K562 (cell line): ENCODE results near the gene CEACAM7. TPM values are rescaled to one million over a fixed set of nuclear protein-coding genes. Genes with fewer than 3 reads are reported as not detected.

ENCODE experiments used
- ATAC-seq: fragments of 200-7000 bp; cut with Tn5 transposase; 3 replicates; pipeline ENCODE4 v1.9.1; 2020; ENCODE audit warnings: moderate library complexity
- BruUV-seq: library from RNA; stranded (reverse); fragments of 400-500 nt; replicated peaks from 2 replicates; lab custom pipeline; 2021; lab: Mats Ljungman, UMichigan
- CTCF ChIA-PET: fragments of 300-600 bp; formaldehyde crosslinking; extraction: SDS; loops from one replicate; lab custom pipeline; 2021; ENCODE audit warnings: low intra/inter-chr PET ratio; lab: Yijun Ruan, JAX
- POLR2A ChIA-PET: fragments of 300-600, 350-650 bp; sonication (Branson Sonifier 250); formaldehyde crosslinking; extraction: SDS; loops from one replicate; lab custom pipeline; 2021; ENCODE audit warnings: antibody characterized with exemption, inconsistent platforms; lab: Yijun Ruan, JAX
- DNase-seq, 4 experiments: peaks; one replicate each; pipeline versions ENCODE4 v3.0.0 to v3.0.0-alpha.2; 2011 to 2018; ENCODE audit warnings: low spot score in 3 of 4, mixed read lengths in 3 of 4; ENCODE audit errors: extremely low read depth in 1 of 4
- FAIRE-seq: peaks from 2 replicates; lab custom pipeline; 2011; peaks lifted over from hg19 to GRCh38; lab: Jason Lieb, UNC
- H2AFZ ChIP-seq: 2 replicates; pipeline ENCODE4 v1.6.0; 2011; ENCODE audit warnings: low read depth, low read length, control low read depth, inconsistent platforms
- H3K27ac ChIP-seq: fragments of 200-600 bp; 3 replicates; pipeline ENCODE4 v1.8.0; 2011; ENCODE audit warnings: low read depth, mild to moderate bottlenecking, control low read depth, inconsistent platforms, low read length, moderate library complexity, mixed read lengths; ENCODE audit errors: extremely low read depth
- H3K27me3 ChIP-seq, 2 experiments: fragments of 300-600 bp in 1 of 2; 2 replicates in 1 of 2; 3 replicates in 1 of 2; pipeline versions ENCODE4 v1.6.0 to v1.8.0; 2011; ENCODE audit warnings: inconsistent platforms in 2 of 2, low read length in 2 of 2, mild to moderate bottlenecking in 1 of 2, mixed read lengths in 1 of 2, moderate library complexity in 1 of 2; ENCODE audit not compliant: control insufficient read depth in 2 of 2, insufficient read depth in 2 of 2
- H3K36me3 ChIP-seq: fragments of 300-600 bp; 3 replicates; pipeline ENCODE4 v1.8.0; 2011; ENCODE audit warnings: mild to moderate bottlenecking, low read length, inconsistent platforms; ENCODE audit not compliant: control insufficient read depth, insufficient read depth
- H3K4me1 ChIP-seq, 2 experiments: fragments of 200-600 bp in 1 of 2; replicated peaks in 1 of 2; 2 replicates in 1 of 2; 3 replicates in 1 of 2; pipeline versions ENCODE4 v1.5.1 to v1.8.0; 2011; ENCODE audit warnings: inconsistent platforms in 2 of 2, low read length in 2 of 2, mild to moderate bottlenecking in 1 of 2, mixed read lengths in 1 of 2, moderate library complexity in 1 of 2; ENCODE audit not compliant: control insufficient read depth in 2 of 2, insufficient read depth in 2 of 2
- H3K4me2 ChIP-seq: 2 replicates; pipeline ENCODE4 v1.6.1; 2011; ENCODE audit warnings: low read length, control low read depth, inconsistent platforms, mixed read lengths; ENCODE audit not compliant: insufficient read depth
- H3K4me3 ChIP-seq: fragments of 200-600 bp; sonication (generic), shearing (Covaris generic); 2 replicates; pipeline ENCODE4 v1.5.1; 2016; ENCODE audit warnings: control low read depth, inconsistent platforms
- H3K79me2 ChIP-seq: fragments of 200-600 bp; 3 replicates; pipeline ENCODE4 v1.8.0; 2011; ENCODE audit warnings: low read length, inconsistent platforms; ENCODE audit not compliant: control insufficient read depth, insufficient read depth
- H3K9ac ChIP-seq, 2 experiments: 2 replicates each; pipeline versions ENCODE4 v1.6.0 to v1.6.1; 2011; ENCODE audit warnings: low read depth in 2 of 2, low read length in 2 of 2, control low read depth in 1 of 2, inconsistent platforms in 1 of 2, mild to moderate bottlenecking in 1 of 2, mixed read lengths in 1 of 2; ENCODE audit not compliant: insufficient read depth in 1 of 2
- H3K9me1 ChIP-seq: one replicate; pipeline ENCODE4 v1.6.0; 2011; ENCODE audit warnings: inconsistent platforms, mild to moderate bottlenecking, low read length, moderate library complexity; ENCODE audit not compliant: control insufficient read depth, insufficient read depth
- H3K9me3 ChIP-seq: replicated peaks from 2 replicates; pipeline ENCODE4 v1.5.1; 2011; ENCODE audit warnings: low read depth, low read length, inconsistent platforms; ENCODE audit not compliant: control insufficient read depth, insufficient read depth
- H4K20me1 ChIP-seq: replicated peaks from 2 replicates; pipeline ENCODE4 v1.6.1; 2011; ENCODE audit warnings: low read length, inconsistent platforms, mixed read lengths; ENCODE audit not compliant: control insufficient read depth, insufficient read depth
- COPS2 ChIP-seq: fragments of 450-650 bp; conservative IDR thresholded peaks from 2 replicates; pipeline ENCODE4 v1.6.1; 2016; ENCODE audit warnings: mild to moderate bottlenecking, moderate library complexity
- CTCFL ChIP-seq: IDR thresholded peaks from 2 replicates; pipeline ENCODE4 v1.6.1; 2011; ENCODE audit warnings: borderline replicate concordance, low read depth, mild to moderate bottlenecking, moderate library complexity, low read length; ENCODE audit not compliant: insufficient read depth, poor library complexity, severe bottlenecking
- DEAF1 ChIP-seq: fragments of 450-650 bp; formaldehyde crosslinking; IDR thresholded peaks from 2 replicates; pipeline ENCODE4 v1.4.0; 2020; ENCODE audit warnings: mild to moderate bottlenecking, moderate library complexity
- ELK3 ChIP-seq: fragments of 450-650 bp; formaldehyde crosslinking; IDR thresholded peaks from 2 replicates; pipeline ENCODE4 v1.4.0; 2020; ENCODE audit warnings: mild to moderate bottlenecking
- FOXK1 ChIP-seq: sonication (generic); formaldehyde crosslinking; IDR thresholded peaks from 2 replicates; pipeline ENCODE4 v1.8.0; 2022; ENCODE audit warnings: missing genetic modification reagents, mild to moderate bottlenecking, borderline replicate concordance
- RAD51 ChIP-seq: fragments of 450-650 bp; IDR thresholded peaks from 2 replicates; pipeline ENCODE4 v1.7.1; 2016; ENCODE audit warnings: low read depth, mild to moderate bottlenecking, borderline replicate concordance
- RUNX1 ChIP-seq: sonication (generic); IDR thresholded peaks from 2 replicates; pipeline ENCODE4 v1.6.1; 2016; ENCODE audit warnings: antibody characterized with exemption, low read depth
- ZBTB26 ChIP-seq: fragments of 450-650 bp; formaldehyde crosslinking; IDR thresholded peaks from 2 replicates; pipeline ENCODE4 v1.4.0; 2022; ENCODE audit warnings: missing genetic modification characterization
- ZFP30 ChIP-seq: fragments of 250-450 bp; sonication (Bioruptor Pico); IDR thresholded peaks from 2 replicates; pipeline ENCODE4 v1.8.0; 2022; ENCODE audit warnings: moderate library complexity, mild to moderate bottlenecking, inconsistent platforms, borderline replicate concordance
- ZFX ChIP-seq: sonication (generic); formaldehyde crosslinking; IDR thresholded peaks from 2 replicates; pipeline ENCODE4 v1.8.0; 2022; ENCODE audit warnings: mild to moderate bottlenecking, missing genetic modification reagents, moderate library complexity
- ZNF384 ChIP-seq: IDR thresholded peaks from 2 replicates; pipeline ENCODE4 v1.6.1; 2012; ENCODE audit warnings: low read depth, low read length, improper control_type of control experiment
- ZNF398 ChIP-seq: fragments of 250-450 bp; sonication (Bioruptor Pico); IDR thresholded peaks from 2 replicates; pipeline ENCODE4 v1.8.0; 2021; ENCODE audit warnings: moderate library complexity, mild to moderate bottlenecking, inconsistent platforms
- ZNF436 ChIP-seq: fragments of 250-450, 450-650 bp; sonication (Bioruptor Pico); formaldehyde crosslinking; IDR thresholded peaks from 2 replicates; pipeline ENCODE4 v1.7.0; 2020; ENCODE audit warnings: mild to moderate bottlenecking
- WGBS: fragments of 100-300 bp; shearing (Covaris generic); methylation state at CpG from one replicate; pipeline ENCODE4 v1.1.6; 2016; ENCODE audit warnings: low coverage, mixed read lengths; ENCODE audit not compliant: insufficient coverage; ENCODE audit errors: missing lambda C conversion rate; 5-methylcytosine and 5-hydroxymethylcytosine counted together
- in situ Hi-C: fragments of 300-500 bp; cut with MboI; formaldehyde crosslinking; loops from 4 replicates; pipeline ENCODE4 v1.15.0; 2018; ENCODE audit warnings: inconsistent platforms, mixed read lengths
- intact Hi-C: fragments of 100-400 bp; cut with micrococcal nuclease; formaldehyde crosslinking; loops from 2 replicates; pipeline ENCODE4 v1.14.2; 2022
- polyA plus RNA-seq, 8 experiments: library from polyadenylated mRNA; depleted of rRNA in 4 of 8; stranded (reverse) in 5 of 8; unstranded in 3 of 8; fragments of >200 nt; fragmentation: Nextera tagmentation in 2 of 8; fragmentation: Illumina TruSeq in 1 of 8; extraction: Ambion mirVana in 2 of 8; extraction: Trizol in 1 of 8; gene quantifications; 2 replicates each; pipeline versions ENCODE4 v1.2.1 to v1.2.3, GENCODE V29; 2011 to 2014; ENCODE audit warnings: inconsistent platforms in 1 of 8, missing spikeins in 1 of 8
- total RNA-seq, 7 experiments: library from RNA; depleted of rRNA in 6 of 7; stranded (reverse); fragments of >200 nt in 6 of 7; fragmentation: Illumina TruSeq in 2 of 7; extraction: Trizol in 2 of 7; gene quantifications; 2 replicates each; pipeline versions ENCODE4 v1.2.1 to v1.2.3, GENCODE V29; 2011 to 2021; ENCODE audit warnings: low replicate concordance in 1 of 7

CEACAM7 gene
- total and polyA plus RNA-seq, 9 of the 15 experiments (the other 6 are each of a cell fraction or from before 2014, with no cell fraction given), result not detected

- no peak overlapping the region for H3K27ac ChIP-seq
- no peaks in the 10 kb centered on the region for H4K20me1 ChIP-seq
- 0% methylated on average over 3 of the region's 4 CpGs for WGBS
- ChIA-PET POLR2A (interaction anchor here (0.5 kb wide), 1 partner anchor 82 kb away, joined by 3 read pairs; no protein-coding TSS in a partner anchor), CTCF (no interaction called here)
- H3K27me3 ChIP-seq, result peaks cover 0 to 5% of the 10 kb centered on the region in 2 experiments; a peak in 1 of 5 replicates
- H3K4me1 ChIP-seq, result no peaks in the 10 kb centered on the region
- no peaks in the 10 kb centered on the region for H3K9me3 ChIP-seq
- in situ Hi-C loops, result no loop called here
- intact Hi-C loops, result no loop called here
- no peak for DNase-seq
- no peak overlapping the region for H3K4me3 ChIP-seq
- no peak for FAIRE-seq
- no peaks in the 10 kb centered on the region for H3K79me2 ChIP-seq
- no peaks in the 10 kb centered on the region for H3K36me3 ChIP-seq
- H3K9me1 ChIP-seq, result no peaks in the 10 kb centered on the region
- no TSS peak for BruUV-seq
- no peak overlapping the region for H3K9ac ChIP-seq
- H3K4me2 ChIP-seq, result no peak overlapping the region
- no peak for ATAC-seq
- no peak overlapping the region for H2AFZ ChIP-seq
- TF ChIP-seq FOXK1 (CRISPR knock-in tag) (no peak), ZBTB26 (no peak), ZNF384 (no peak), RUNX1 (no peak), ZNF436 (CRISPR knock-in tag) (no peak), DEAF1 (CRISPR knock-in tag) (no peak), RAD51 (no peak), CTCFL (no peak), COPS2 (no peak), ZNF398 (CRISPR knock-in tag) (no peak), ZFX (no peak), ZFP30 (CRISPR knock-in tag) (no peak), ELK3 (CRISPR knock-in tag) (no peak)
Observed at GRCh38 chr19:41624937-41625336, 63.1 kb downstream of the CEACAM7 start.
